ENCODE results near the gene ZNF57. TPM values are rescaled to one million over a fixed set of nuclear protein-coding genes. Genes with fewer than 3 reads are reported as not detected.
"Not testable (repeated sequence)": the region's sequence is repeated elsewhere in the genome, so short reads cannot be mapped to it uniquely, and the experiment has no call there.

The ZNF57 gene
- total and polyA plus RNA-seq, 4 donors: 4.0 to 5.5 (median 4.5) TPM

DNA sequence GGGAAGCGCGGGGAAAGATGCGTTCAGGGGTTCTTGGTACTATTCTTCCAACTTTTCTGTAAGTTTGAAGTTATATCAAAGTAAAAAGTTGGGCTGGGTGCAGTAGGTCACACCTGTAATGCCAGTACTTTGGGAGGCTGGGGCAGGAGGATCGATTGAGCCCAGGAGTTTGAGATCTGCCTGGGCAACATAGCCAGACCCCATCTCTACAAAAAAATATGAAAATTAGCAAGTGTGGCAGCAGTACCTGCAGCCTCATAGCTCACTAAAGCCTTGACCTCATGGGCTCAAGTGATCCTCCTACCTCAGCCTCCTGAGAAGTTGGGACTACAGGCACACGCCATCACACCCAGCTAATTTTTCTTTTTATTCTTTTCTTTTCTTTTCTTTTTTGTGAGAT, 56.4 kb downstream of the ZNF57 start:
- H3K36me3 ChIP-seq (ENCODE audit: control insufficient read depth in 4 of 4, insufficient read depth in 4 of 4, low read length in 4 of 4): no peaks in the 10 kb centered on the region
- H3K27ac ChIP-seq (ENCODE audit: low read depth in 1 of 2, low read length in 1 of 2): no peak overlapping the region
- H3K9ac ChIP-seq (ENCODE audit: insufficient read depth in 1 of 2, low read length in 2 of 2): no peak overlapping the region
- TF ChIP-seq, protein P1, sequence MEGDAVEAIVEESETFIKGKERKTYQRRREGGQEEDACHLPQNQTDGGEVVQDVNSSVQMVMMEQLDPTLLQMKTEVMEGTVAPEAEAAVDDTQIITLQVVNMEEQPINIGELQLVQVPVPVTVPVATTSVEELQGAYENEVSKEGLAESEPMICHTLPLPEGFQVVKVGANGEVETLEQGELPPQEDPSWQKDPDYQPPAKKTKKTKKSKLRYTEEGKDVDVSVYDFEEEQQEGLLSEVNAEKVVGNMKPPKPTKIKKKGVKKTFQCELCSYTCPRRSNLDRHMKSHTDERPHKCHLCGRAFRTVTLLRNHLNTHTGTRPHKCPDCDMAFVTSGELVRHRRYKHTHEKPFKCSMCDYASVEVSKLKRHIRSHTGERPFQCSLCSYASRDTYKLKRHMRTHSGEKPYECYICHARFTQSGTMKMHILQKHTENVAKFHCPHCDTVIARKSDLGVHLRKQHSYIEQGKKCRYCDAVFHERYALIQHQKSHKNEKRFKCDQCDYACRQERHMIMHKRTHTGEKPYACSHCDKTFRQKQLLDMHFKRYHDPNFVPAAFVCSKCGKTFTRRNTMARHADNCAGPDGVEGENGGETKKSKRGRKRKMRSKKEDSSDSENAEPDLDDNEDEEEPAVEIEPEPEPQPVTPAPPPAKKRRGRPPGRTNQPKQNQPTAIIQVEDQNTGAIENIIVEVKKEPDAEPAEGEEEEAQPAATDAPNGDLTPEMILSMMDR (IDR thresholded peaks at IDR 0.05; ENCODE audit: control extremely low read depth, extremely low read depth): no peak
- no peaks in the 10 kb centered on the region for H3K9me3 ChIP-seq (ENCODE audit: control insufficient read depth in 4 of 4, insufficient read depth in 3 of 4, low read length in 3 of 4)
- ATAC-seq (ENCODE audit: insufficient read depth, low FRiP score): no peak
- DNase-seq: no peak
- WGBS, 2 donors: 96 to 97% methylated on average over 5 of the region's 5 CpGs
- no peak overlapping the region for H3K4me3 ChIP-seq
- no peaks in the 10 kb centered on the region for H3K27me3 ChIP-seq (ENCODE audit: control insufficient read depth in 3 of 3, insufficient read depth in 3 of 3, low read length in 2 of 3)
- H3K4me1 ChIP-seq (ENCODE audit: control insufficient read depth in 5 of 5, insufficient read depth in 5 of 5, low read length in 5 of 5): peaks cover 0 to 5% (median 0%) of the 10 kb centered on the region in 5 donors

DNA sequence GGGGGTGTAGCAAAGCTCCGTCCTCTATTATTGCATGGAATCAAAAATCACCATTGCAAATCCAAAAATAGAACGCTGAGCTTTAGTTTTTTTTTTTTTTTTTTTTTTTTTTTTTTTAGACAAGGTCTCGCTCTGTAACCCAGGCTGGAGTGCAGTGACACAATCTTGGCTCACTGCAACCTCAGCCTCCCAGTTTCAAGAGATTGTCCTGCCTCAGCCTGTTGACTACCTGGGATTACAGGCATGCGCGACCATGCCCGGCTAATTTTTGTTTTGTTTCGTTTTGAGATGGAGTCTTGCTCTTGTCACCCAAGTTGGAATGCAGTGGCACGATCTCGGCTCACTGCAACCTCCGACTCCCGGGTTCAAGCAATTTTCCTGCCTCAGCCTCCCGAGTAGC, 59.4 kb downstream of the ZNF57 start:
- no peak overlapping the region for H3K9ac ChIP-seq (ENCODE audit: insufficient read depth in 1 of 2, low read length in 2 of 2)
- WGBS, 2 donors: 94% methylated on average over 12 of the region's 12 CpGs
- DNase-seq (no peak), ATAC-seq (ENCODE audit: insufficient read depth, low FRiP score) (no peak)
- H3K27ac ChIP-seq (ENCODE audit: low read depth in 1 of 2, low read length in 1 of 2): no peak overlapping the region
- H3K27me3 ChIP-seq (ENCODE audit: control insufficient read depth in 3 of 3, insufficient read depth in 3 of 3, low read length in 2 of 3): no peaks in the 10 kb centered on the region
- TF ChIP-seq, protein P1 (IDR thresholded peaks at IDR 0.05; ENCODE audit: control extremely low read depth, extremely low read depth): no peak
- no peaks in the 10 kb centered on the region for H3K36me3 ChIP-seq (ENCODE audit: control insufficient read depth in 4 of 4, insufficient read depth in 4 of 4, low read length in 4 of 4)
- H3K4me1 ChIP-seq (ENCODE audit: control insufficient read depth in 5 of 5, insufficient read depth in 5 of 5, low read length in 5 of 5): no peaks in the 10 kb centered on the region
- no peaks in the 10 kb centered on the region for H3K9me3 ChIP-seq (ENCODE audit: control insufficient read depth in 4 of 4, insufficient read depth in 3 of 4, low read length in 3 of 4)
- H3K4me3 ChIP-seq: no peak overlapping the region

DNA sequence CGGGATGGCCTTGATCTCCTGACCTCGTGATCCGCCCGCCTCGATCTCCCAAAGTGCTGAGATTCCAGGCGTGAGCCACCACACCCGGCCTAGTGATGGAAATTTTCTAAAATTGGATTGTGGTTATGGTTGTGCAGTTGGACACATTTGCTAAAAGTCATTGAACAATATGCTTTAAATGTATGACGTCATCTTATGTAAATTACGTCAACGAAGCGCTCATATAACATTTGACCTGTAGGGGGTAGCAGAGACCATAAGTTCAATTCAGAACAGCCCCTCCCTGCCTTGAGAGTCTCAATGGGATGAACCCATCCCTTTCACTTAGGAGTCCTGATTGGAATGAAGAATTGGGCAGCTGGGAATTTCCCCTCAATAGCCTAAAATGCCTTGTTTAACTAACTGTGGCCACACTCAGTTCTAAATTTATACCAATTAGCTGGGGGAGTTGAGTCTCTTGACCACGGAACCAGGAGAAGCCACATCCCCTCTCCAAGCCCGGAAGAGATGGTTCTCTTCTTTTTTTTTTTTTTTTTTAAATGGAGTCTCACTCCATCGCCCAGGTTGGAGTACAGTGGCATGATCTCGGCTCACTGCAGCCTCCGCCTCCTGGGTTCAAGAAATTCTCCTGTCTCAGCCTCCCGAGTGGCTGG, 61.4 kb downstream of the ZNF57 start:
- H3K36me3 ChIP-seq (ENCODE audit: control insufficient read depth in 4 of 4, insufficient read depth in 4 of 4, low read length in 4 of 4): no peaks in the 10 kb centered on the region
- peak; percentile 34 for ATAC-seq (ENCODE audit: insufficient read depth, low FRiP score)
- H3K9me3 ChIP-seq (ENCODE audit: control insufficient read depth in 4 of 4, insufficient read depth in 3 of 4, low read length in 3 of 4): no peaks in the 10 kb centered on the region
- no peaks in the 10 kb centered on the region for H3K4me1 ChIP-seq (ENCODE audit: control insufficient read depth in 5 of 5, insufficient read depth in 5 of 5, low read length in 5 of 5)
- H3K9ac ChIP-seq (ENCODE audit: insufficient read depth in 1 of 2, low read length in 2 of 2): peak overlapping the region in 1 of 2 donors; percentile 16
- H3K27ac ChIP-seq (ENCODE audit: low read depth in 1 of 2, low read length in 1 of 2): no peak overlapping the region
- TF ChIP-seq, protein P1 (IDR thresholded peaks at IDR 0.05; ENCODE audit: control extremely low read depth, extremely low read depth): peak; percentile 96
- H3K4me3 ChIP-seq: no peak overlapping the region
- H3K27me3 ChIP-seq (ENCODE audit: control insufficient read depth in 3 of 3, insufficient read depth in 3 of 3, low read length in 2 of 3): no peaks in the 10 kb centered on the region
- 37 to 38% methylated on average over 17 of the region's 17 CpGs for WGBS, 2 donors
- DNase-seq: peak; percentile 82 to 93 (median 91)

DNA sequence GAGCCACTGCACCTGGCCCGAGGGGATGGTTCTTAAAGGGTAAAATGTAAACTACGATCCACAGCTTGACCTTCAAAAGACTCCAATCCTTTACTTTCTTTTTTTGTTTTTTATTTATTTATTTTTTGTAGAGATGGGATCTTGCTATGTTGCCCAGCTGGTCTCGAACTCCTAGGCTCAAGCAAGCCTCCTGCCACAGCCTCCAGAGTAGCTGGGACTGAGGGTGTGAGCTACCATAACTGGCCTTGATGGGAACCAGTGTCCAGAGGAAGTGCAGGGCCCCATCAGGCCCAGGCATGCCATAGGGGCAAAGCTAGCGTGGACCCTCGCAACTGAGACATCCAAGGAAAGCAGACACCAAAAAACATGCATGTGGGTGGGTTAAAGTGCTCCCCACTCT, 62.4 kb downstream of the ZNF57 start:
- 94 to 95% methylated on average over 5 of the region's 5 CpGs for WGBS, 2 donors
- TF ChIP-seq, protein P1 (IDR thresholded peaks at IDR 0.05; ENCODE audit: control extremely low read depth, extremely low read depth): no peak
- Histone ChIP-seq H3K9ac (ENCODE audit: insufficient read depth in 1 of 2, low read length in 2 of 2) (no peak overlapping the region), H3K27ac (ENCODE audit: low read depth in 1 of 2, low read length in 1 of 2) (no peak overlapping the region), H3K27me3 (ENCODE audit: control insufficient read depth in 3 of 3, insufficient read depth in 3 of 3, low read length in 2 of 3) (no peaks in the 10 kb centered on the region), H3K9me3 (ENCODE audit: control insufficient read depth in 4 of 4, insufficient read depth in 3 of 4, low read length in 3 of 4) (no peaks in the 10 kb centered on the region), H3K4me1 (ENCODE audit: control insufficient read depth in 5 of 5, insufficient read depth in 5 of 5, low read length in 5 of 5) (peaks cover 0 to 2% (median under 1%) of the 10 kb centered on the region in 5 donors), H3K4me3 (no peak overlapping the region), H3K36me3 (ENCODE audit: control insufficient read depth in 4 of 4, insufficient read depth in 4 of 4, low read length in 4 of 4) (no peaks in the 10 kb centered on the region)
- ATAC-seq (ENCODE audit: insufficient read depth, low FRiP score) (no peak), DNase-seq (no peak)

DNA sequence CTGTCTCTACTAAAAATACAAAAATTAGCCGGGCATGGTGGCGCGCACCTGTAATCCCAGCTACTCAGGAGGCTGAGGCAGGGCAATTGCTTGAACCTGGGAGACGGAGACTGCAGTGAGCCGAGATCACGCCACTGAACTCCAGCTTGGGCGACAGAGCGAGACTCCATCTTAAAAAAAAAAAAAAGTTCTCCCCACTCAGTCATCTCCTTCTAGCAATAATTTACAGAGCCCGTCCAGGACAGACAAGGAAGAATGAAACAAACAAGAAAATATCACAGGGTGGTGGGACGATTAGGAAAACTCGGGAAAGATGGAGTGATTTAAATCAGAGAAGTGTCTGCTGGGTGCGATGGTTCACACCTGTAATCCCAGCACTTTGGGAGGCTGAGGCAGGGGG, 62.9 kb downstream of the ZNF57 start:
- not testable (repeated sequence) for H3K27me3 ChIP-seq (ENCODE audit: control insufficient read depth in 3 of 3, insufficient read depth in 3 of 3, low read length in 2 of 3); H3K36me3 ChIP-seq (ENCODE audit: control insufficient read depth in 4 of 4, insufficient read depth in 4 of 4, low read length in 4 of 4); DNase-seq; H3K9me3 ChIP-seq (ENCODE audit: control insufficient read depth in 4 of 4, insufficient read depth in 3 of 4, low read length in 3 of 4); ATAC-seq (ENCODE audit: insufficient read depth, low FRiP score); H3K4me1 ChIP-seq (ENCODE audit: control insufficient read depth in 5 of 5, insufficient read depth in 5 of 5, low read length in 5 of 5); H3K4me3 ChIP-seq; H3K9ac ChIP-seq (ENCODE audit: insufficient read depth in 1 of 2, low read length in 2 of 2); H3K27ac ChIP-seq (ENCODE audit: low read depth in 1 of 2, low read length in 1 of 2)
- WGBS, 2 donors: 89 to 90% methylated on average over 12 of the region's 12 CpGs

Measured in lung (tissue), 12 donors.